GM21528 (cell line): ENCODE measurements around the gene CFAP65.

Experiments used
- ATAC-seq: cut with Tn5 transposase; IDR thresholded peaks from one replicate; pipeline ENCODE4 v1.9.1; 2021; ENCODE audit warnings: mild to moderate bottlenecking, moderate library complexity; ENCODE audit not compliant: unreplicated experiment, low FRiP score

The CFAP65 gene

DNA sequence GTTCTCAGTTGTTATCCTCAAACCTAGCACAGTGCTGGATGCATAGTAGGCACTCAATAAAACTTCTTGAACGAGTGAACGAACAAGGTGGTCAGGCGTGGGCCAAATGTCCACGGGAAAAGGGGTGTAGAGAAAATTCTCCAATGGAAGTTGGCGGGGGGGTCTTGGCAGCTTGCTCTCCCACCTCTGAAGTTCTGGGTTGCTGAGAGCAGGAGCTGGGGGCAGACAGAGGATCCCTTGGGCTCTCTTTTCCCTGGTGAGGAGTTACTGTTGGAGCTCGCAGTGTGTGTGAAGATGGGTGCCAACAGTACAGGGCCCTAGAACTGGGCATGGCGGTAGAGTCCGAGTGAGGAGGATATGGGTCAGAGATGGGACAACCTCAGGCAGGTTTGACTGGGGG lies 45.8 kb downstream of the CFAP65 start:
- no peak for ATAC-seq

DNA sequence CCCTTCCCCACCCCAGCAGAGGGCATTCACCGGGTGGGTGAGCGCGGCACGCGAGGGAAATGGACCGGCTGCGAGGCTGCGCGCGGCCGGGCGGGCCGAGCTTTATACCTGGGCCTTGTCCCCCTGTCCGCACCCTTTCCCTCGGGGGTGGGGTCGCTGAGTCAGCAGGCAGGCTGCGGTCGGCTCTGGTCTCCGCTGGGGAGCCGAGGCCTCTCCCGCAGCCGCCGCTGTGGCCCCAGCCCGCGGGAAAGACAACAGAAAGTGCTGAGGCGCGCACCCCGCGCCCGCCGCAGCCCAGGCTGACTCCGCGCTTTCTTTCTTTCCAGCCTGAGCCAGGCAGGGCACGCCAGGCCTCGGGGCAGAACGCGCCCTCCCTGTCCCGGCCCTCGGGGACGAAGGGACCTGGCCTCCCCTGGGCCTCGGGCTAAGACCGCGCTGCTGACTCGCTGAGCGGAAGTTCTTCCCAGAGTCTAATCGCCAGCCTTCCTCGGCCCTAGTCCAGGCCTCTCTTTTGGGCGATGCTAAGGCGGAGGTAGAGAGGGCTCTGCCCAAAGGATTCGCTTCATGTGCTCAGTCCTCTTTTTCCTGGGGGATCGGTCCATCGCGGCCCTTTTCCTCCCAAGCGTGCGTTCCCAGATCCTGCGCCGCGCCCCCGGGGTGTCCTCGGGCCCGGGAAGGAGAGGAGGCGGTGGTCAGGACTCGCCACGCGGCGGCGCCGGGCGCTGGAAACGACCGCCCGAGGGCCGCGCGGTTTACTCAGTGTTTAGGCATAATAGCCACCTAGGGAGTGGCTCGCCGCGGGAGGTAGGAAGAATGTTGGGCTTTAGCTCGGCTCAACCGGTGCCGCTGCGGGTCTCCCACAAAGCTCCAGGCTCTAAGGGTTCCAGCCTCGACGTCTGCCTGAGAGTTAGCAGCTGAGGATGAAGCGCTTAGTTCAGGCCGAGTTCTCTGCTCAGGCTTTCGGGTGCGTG lies 47.7 kb downstream of the CFAP65 start, which contains the start of gene CRYBA2:
TSS of gene CRYBA2 (minus strand) at position 78 of the 971 bp plus-strand sequence. CDS start 246 bp downstream, outside the sequence.
- ATAC-seq, result no peak

DNA sequence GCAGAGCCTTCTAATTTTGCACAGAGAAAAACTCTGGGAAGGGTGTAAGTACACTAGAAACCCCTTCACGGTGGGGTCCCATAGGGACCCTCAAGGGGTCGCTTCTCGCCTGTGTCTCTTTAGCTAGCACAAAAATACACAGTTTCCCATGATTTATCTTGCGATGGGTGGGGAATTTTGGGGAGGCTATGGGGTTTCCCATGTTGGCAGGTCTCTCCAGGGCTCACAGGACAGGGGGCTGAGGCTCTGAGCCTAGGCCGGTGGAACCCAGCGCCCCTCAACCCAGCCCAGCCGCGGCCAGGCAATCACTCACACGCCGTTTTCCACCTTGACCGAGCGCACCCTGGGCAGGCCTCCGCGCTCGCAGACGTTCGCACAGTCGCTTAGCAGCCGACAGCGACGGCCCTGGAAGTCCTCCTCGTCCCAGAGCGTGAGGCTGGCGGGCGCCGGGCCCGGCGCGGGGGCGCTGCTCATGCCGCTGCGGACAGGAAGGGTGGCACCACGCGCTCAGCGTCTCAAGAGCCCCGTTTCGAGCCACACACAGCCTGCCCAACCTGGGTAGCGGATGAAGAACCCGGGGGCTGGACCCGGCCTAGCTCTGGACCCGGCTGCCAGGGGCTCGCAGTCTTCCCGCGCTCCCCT lies 48.5 kb downstream of the CFAP65 start:
- no peak for ATAC-seq

DNA sequence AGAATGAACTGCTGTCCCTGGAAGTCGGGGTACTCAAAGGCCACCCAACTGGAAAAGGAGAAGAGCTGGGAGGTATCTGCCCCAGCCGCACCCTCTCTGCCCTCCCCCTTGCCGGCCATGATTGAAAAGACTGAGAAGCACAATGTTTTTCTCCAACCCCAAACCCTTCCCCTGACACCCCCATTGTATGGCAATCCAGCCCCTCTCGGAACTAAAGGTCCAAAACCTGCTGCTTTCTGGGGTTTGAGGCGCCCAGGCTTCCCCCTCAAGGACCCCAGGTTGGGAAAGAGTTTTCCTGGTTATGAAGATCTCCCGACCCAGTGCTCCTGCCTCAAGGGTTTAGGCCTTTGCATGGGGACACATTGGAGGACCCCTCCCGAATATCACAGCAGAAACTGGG lies 49.1 kb downstream of the CFAP65 start:
- ATAC-seq, result no peak

DNA sequence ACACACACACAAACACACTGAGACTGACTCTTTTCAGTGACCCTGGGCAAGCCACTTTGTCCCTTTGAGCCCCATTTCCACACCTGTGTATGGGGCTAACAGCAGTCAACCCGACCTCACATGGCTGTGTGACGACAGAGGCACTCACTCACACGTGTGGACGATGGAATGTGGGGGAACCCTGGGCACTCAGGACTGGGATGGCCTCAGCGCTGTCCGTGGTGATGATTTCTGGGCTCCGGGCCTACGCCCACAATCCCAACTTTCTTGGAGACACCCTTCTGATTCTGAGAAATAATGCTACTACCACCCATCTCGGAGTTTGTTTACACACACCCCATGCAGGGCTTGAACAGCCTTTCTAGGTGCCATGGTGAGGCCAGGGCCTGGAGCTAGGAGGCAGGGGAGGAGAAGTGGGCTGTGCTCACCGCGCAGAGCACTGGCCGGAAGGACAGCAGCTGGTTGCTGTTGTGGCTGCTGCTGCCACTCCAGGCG lies 49.6 kb downstream of the CFAP65 start:
- ATAC-seq, result no peak

DNA sequence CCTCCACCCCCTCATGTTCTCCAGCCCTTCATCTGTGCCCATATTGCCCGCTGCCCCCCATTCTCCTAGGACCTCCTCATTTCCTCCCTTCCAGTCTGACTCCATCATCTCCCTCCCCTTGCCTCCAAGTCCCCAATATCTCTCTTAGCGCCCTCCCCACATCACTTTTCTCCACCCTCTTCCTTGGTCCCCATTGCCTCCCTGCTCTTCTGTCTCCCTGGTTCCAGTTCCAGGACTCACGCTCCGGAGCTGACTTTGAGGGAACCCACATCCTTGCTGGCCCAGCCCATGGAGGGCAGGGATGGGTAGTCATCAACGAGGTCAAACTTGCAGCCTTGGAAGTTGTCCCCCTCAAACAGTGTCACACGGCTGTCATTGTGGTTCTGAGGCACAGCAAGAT lies 50.7 kb downstream of the CFAP65 start:
- no peak for ATAC-seq

DNA sequence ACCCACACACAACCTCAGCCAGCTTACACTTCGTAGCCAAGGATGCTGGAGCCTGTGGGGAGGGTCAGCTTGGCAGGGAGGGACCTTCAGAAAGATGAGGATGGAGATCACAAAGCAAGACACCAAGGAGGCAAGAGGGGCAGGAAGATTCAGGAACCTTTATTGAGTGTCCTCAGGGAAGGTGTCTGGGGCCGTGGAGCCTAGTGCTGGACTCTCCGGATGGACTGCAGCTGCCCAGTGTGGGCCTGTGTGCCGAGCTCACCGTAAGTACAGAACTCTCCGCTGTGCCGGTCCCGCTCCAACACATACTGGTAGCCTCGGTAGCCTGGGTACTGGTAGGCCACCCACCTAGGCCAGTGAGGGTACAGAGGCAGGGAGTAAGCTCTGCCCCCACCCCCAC lies 51.3 kb downstream of the CFAP65 start:
- no peak for ATAC-seq

DNA sequence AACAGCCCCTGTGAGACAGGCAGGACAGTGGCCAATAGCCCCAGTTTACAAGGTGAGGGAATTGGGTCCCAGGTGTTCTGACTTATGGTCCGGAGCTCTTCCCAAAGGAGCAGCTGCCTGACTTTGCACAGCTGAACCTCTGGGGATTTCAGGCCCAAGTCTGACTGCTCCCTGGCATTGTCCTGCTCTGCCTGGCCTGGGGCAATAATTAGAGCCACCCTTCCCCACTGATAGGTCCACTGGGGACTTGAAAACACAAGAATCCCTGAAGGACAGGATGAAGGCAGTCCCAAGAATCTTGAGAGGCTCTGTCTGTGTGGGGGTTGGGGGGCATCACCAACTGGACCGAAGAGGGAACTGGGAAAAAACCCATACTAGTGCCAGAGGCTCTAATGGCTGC lies 52.7 kb downstream of the CFAP65 start:
- ATAC-seq, result no peak

DNA sequence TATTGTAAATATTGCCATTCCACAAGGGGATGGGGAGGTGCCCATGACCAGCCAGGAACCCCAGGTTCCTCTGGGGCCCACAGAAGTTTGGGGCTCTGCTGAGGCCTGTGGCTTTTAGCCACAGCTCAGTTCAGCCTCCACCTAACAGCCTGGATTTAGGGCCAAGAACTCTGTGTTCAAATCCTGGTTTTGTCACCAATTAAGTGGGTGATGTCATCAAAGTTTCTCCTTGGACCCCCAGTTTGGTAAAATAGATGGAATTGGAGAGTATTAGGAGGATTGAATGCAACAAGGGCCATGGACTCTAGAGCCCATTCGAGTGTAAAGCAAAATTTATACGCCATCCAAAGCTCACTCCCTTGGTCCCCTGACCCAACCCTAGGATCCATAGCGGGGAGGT lies 53.2 kb downstream of the CFAP65 start:
- no peak for ATAC-seq

DNA sequence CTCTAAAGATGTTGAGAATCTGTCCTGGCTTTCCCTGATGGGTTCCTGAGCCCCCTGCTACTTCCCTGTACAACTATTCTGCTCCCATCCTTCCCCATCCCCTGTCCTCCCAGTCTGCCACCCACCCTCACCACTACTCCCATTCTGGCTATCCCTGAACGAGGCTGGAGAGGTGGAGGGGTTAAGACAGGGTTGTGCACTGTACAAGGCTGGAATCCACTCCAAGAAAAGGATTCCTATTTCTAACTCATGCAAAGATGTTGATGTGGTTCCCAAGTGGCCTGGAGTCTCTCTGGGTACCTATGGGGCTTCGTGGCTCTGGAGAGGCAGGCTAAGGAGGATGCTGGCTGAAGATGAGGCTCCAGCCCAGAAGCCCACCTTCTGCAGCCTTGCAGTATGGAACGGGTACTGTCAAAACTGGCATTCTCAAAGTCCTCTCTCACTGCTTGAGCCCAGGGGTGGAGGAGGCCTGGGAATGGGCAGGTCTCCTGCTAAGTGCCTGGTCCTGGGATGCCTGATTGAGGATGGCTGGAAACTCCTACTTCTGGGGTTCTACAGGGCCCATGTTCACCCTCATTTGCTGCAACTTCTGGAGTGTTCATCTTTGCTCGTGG lies 55.1 kb downstream of the CFAP65 start:
- ATAC-seq, result no peak

DNA sequence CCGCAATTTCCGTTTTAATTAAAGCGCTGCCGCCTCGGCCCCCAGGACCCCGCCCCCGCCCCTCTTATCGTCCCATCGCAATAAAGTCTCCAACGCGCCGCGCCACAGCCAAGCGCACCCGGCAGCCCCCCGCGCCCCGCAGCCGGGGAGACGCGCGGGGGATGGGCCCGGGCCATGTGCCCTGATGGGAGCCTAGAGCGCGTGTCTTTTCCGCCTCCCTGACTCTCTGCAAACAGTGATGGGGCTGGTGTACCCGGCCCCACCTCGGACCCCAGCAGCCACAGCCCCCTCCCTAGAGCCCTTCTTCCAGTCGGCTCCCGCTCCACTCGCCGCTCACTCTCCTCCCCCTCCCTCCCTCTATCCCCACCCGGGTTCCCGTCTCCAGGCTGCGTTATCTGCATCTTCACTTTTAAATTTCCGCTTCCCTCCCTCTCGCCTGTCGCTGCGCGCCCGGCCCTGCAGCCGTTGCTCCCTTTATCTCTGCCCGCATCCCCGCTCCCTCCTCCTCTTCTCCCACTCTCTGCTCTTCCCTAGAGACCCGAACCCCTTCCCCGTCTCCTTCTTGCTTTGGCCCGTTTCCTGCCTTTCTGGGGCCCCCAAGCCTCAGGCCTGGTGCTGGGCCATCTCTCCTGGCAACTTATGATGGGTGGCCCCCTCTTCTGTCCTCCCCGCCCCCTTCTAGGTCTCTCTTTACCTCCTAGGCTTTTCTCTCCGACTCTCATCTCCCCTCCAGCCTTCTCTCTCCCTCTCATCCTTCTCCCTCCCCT lies 55.8 kb downstream of the CFAP65 start:
- ATAC-seq, result no peak

DNA sequence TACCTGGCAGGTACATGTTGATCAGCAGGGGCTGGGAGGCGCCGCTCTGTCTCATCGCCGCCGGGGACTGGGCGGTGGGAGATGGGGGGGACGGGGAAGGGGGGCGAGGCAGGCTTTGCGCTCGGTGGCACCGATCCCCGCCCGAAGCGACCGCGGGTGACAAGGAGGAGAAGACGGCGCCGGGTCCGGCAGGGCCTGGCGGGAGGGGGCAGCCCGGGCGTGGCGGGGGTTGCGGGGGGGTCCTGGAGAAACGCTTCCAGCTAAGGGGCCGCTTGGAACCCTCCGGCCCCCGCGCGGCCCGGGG lies 56.3 kb downstream of the CFAP65 start, which contains the start of gene FEV:
TSS of gene FEV (minus strand) at position 164 of the 304 bp plus-strand sequence. CDS start at position 55, 109 bp downstream.
- no peak for ATAC-seq

DNA sequence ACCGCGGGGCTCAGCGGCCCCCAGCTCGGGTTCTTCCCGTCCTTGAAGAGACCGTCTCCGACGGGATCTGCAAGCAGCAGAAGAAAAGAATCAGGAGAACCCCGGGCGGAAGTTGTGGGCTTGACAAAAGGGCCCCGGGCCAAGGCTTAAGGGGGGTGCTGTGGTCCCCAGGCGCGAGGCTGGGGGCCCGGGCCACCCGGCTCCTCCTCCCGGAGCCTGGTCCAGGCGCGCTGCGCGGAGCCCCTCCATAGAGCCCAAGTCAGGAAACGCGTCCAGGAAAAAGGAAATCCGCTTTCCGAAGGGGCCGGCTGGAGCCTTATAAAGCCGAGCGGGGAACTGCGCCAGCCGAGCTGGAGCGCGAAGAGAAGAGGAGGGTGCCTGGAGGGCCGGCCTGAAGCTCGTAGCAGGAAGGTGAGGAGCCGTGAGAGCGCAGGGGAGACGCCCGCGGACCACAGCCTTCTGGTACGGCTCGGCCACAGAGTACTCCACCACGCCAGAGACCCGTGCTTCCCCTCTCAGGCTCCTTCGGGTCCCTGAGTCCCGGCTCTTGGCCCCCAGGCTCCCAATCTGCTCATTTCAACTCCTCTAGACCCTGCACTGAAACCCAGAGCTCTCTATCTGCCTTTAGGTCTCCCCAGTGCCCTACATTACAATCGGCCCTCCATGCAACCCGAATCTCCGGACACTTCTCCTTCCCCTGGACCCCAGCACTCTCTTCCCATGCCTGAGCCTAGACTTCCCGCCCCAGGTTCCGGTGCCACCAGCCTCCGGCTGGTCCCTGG lies 56.9 kb downstream of the CFAP65 start:
- no peak for ATAC-seq

DNA sequence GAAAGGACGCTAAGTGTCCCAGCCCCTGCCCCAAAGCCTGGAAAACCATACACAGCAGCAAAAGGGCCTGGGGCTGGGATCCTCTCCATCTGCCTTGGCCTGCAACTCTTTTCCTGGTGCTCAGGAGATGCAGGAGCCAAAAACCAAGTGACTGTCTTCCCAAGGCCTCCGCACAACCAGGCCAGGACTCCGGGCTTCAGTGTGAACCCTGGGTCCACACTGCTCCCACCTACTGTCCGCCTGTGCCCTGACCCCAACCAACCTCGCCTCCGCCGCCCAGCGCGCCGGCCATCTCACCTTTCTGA lies 57.4 kb downstream of the CFAP65 start:
- ATAC-seq, result no peak

DNA sequence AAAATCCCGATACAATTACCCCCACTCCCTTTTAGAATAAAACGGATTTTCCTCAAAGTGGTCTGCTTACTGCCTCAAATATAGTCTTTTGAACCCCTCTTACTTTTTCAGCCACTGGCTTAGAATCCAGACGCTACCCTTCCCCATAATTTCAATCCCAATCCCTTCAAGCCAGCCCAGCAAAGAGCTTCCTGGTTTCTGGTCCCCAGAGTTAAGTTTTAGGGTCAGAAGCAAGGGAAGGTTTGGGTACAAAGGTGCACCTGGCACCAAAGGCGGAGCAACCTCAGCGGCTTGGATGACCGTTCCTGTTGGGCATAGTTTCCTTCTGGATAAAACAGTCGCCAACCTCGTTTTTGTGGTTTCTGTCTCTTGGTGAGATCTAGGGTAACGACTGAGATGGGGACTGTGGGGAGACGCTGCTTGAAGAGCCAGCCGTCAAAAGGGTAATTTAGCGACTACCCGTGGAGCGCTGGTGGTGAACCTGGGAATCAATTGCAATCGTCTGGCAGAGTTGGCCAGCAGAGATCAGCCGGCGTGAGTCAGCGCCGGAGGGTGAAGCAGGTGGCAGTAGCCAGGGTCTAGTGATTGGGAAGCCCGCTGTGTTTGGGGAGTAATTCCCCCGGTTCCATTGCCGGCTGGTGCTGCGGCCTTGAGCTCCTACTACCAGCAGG lies 57.9 kb downstream of the CFAP65 start:
- ATAC-seq, result no peak

DNA sequence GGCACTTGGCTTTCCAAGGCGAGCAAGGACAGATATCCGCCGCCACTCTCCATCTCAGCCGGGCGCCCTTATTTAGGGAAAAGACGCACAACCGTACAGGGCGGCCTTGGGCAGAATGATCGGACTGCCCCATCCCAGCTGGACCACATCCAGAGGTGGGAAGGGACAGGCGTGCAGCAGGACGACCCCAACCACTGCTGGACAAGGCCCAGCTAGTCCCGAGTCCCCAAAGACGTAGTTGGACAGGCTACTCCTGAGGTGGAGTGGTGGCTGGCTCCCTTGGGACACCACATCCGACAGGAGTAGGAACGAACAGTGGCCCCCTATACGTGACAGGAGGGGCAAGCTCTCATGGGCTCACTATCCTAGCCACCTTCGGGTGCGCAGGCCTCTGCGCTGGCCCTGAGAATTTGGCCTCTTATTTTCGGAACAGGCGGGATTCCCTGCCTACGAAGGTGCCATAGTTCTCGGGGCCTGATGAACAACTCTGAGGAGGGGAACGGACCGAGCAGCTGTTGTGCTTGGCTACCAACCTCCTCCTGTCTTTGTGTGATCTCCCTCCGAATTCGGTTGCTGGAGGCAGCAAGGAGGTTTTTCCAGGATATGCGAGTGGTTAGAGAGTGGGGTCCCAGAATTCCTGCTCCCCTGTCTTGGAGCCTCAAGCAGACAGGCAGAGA lies 58.6 kb downstream of the CFAP65 start:
- ATAC-seq, result no peak

DNA sequence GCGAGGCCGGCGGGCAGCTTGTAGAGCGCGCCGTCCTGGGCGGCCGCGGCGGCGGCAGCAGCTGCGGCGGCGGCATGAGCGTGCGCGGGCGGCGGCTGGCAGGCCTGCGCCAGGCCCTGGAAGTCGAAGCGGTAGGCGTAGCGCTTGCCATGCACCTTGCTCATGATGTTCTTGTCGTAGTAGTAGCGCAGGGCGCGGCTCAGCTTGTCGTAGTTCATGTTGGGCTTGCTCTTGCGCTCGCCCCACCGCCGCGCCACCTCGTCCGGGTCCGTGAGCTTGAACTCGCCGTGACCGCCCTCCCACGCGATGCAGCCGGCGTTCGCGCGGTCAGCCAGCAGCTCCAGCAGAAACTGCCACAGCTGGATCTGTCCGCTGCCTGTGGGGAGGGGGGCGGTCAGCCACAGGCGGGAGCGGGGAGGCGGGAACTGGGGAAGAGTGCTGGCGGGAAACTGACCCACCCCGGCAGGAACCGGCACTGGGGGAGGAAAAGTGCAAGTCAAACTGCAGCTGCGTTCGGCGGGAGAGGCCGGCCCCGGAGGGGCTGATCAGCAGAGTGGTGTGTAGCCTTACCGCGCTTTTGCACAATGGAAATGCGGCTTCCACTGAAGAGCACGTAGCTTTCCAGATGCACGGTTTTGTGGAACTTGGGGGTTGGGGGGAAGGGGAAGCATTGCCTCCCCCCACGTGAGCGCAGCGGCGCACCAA lies 59.3 kb downstream of the CFAP65 start:
- no peak for ATAC-seq

DNA sequence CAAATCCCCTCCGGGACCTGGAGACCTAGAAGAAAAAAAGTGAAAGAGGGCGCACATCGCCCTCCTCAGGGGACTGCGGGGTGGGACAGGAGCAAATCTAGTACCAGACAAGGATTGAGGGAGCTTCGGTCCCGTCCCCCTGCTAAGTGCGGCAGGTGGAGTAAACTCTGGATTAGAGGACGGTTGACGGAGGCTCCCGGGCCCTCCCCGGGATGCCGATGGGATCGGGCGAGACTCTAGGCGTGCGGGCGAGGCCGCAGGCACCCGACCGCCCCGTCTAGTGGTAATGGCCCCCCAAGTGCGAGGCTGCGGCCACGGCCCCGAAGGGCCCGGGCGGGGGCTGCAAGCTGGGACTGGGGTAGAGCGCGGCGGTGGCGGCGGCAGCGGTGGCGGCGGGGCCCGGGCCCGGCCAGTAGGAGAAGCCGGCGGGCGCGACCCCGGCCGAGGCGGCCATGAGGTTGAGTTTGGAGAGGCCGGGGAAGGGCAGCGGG lies 59.9 kb downstream of the CFAP65 start:
- no peak for ATAC-seq
